HEK293 (cell line): ENCODE measurements around the gene LCNL1.

Experiments
- GLI4 ChIP-seq: fragments of 450-650 bp; formaldehyde crosslinking; IDR thresholded peaks from 2 replicates; pipeline ENCODE4 v1.5.1; 2016; ENCODE audit warnings: missing biosample characterization, missing genetic modification characterization
- GLIS2 ChIP-seq: fragments of 450-650 bp; formaldehyde crosslinking; IDR thresholded peaks from 2 replicates; pipeline ENCODE4 v1.5.1; 2016; ENCODE audit warnings: missing biosample characterization, missing genetic modification characterization
- HOXA7 ChIP-seq: sonication (generic); formaldehyde crosslinking; IDR thresholded peaks from 2 replicates; pipeline ENCODE4 v1.8.1; 2022; ENCODE audit warnings: missing genetic modification reagents, borderline replicate concordance
- HOXD13 ChIP-seq: sonication (generic); formaldehyde crosslinking; IDR thresholded peaks from 2 replicates; pipeline ENCODE4 v1.8.0; 2022; ENCODE audit warnings: missing genetic modification reagents, borderline replicate concordance
- KLF9 ChIP-seq: fragments of 450-650 bp; formaldehyde crosslinking; IDR thresholded peaks from 2 replicates; pipeline ENCODE4 v1.5.1; 2016; ENCODE audit warnings: missing biosample characterization, missing genetic modification characterization, low read depth
- OVOL3 ChIP-seq: fragments of 450-650 bp; formaldehyde crosslinking; IDR thresholded peaks from 2 replicates; pipeline ENCODE4 v1.5.1; 2016; ENCODE audit warnings: missing biosample characterization, missing genetic modification characterization
- ZEB2 ChIP-seq: fragments of 450-650 bp; formaldehyde crosslinking; IDR thresholded peaks from 2 replicates; pipeline ENCODE4 v1.5.1; 2016; ENCODE audit warnings: missing biosample characterization, missing genetic modification characterization
- ZFP69B ChIP-seq: fragments of 450-650 bp; formaldehyde crosslinking; IDR thresholded peaks from 2 replicates; pipeline ENCODE4 v1.5.1; 2016; ENCODE audit warnings: missing biosample characterization, missing genetic modification characterization
- ZIC2 ChIP-seq: fragments of 450-650 bp; formaldehyde crosslinking; IDR thresholded peaks from 2 replicates; pipeline ENCODE4 v1.5.1; 2016; ENCODE audit warnings: missing biosample characterization, missing genetic modification characterization
- ZNF121 ChIP-seq: fragments of 450-650 bp; formaldehyde crosslinking; IDR thresholded peaks from 2 replicates; pipeline ENCODE4 v1.5.1; 2016; ENCODE audit warnings: missing biosample characterization, missing genetic modification characterization
- ZNF140 ChIP-seq: fragments of 450-650 bp; formaldehyde crosslinking; IDR thresholded peaks from 2 replicates; pipeline ENCODE4 v1.5.1; 2016; ENCODE audit warnings: missing biosample characterization, missing genetic modification characterization
- ZNF184 ChIP-seq: fragments of 450-650 bp; IDR thresholded peaks from 2 replicates; pipeline ENCODE4 v1.5.1; 2018; ENCODE audit warnings: missing biosample characterization, mild to moderate bottlenecking, missing genetic modification characterization
- ZNF2 ChIP-seq: fragments of 450-650 bp; formaldehyde crosslinking; IDR thresholded peaks from 2 replicates; pipeline ENCODE4 v1.5.1; 2016; ENCODE audit warnings: missing biosample characterization, missing genetic modification characterization
- ZNF394 ChIP-seq: fragments of 450-650 bp; formaldehyde crosslinking; IDR thresholded peaks from 2 replicates; pipeline ENCODE4 v1.5.1; 2016; ENCODE audit warnings: missing biosample characterization, missing genetic modification characterization, mild to moderate bottlenecking, moderate library complexity, borderline replicate concordance
- ZNF416 ChIP-seq: fragments of 450-650 bp; formaldehyde crosslinking; IDR thresholded peaks from 2 replicates; pipeline ENCODE4 v1.5.1; 2016; ENCODE audit warnings: missing biosample characterization, missing genetic modification characterization
- ZNF529 ChIP-seq: fragments of 450-650 bp; formaldehyde crosslinking; IDR thresholded peaks from 2 replicates; pipeline ENCODE4 v1.5.1; 2017; ENCODE audit warnings: missing genetic modification characterization, missing biosample characterization; ENCODE audit not compliant: insufficient replicate concordance
- ZNF654 ChIP-seq: fragments of 450-650 bp; formaldehyde crosslinking; IDR thresholded peaks from 2 replicates; pipeline ENCODE4 v1.5.1; 2016; ENCODE audit warnings: low read depth, missing biosample characterization, missing genetic modification characterization
- ZNF658 ChIP-seq: fragments of 450-650 bp; formaldehyde crosslinking; IDR thresholded peaks from 2 replicates; pipeline ENCODE4; 2016; ENCODE audit warnings: missing biosample characterization, missing genetic modification characterization
- ZNF76 ChIP-seq: fragments of 450-650 bp; formaldehyde crosslinking; IDR thresholded peaks from 2 replicates; pipeline ENCODE4; 2016; ENCODE audit warnings: low read depth, missing biosample characterization, missing genetic modification characterization, borderline replicate concordance
- ZNF785 ChIP-seq: fragments of 450-650 bp; formaldehyde crosslinking; IDR thresholded peaks from 2 replicates; pipeline ENCODE4 v1.5.1; 2016; ENCODE audit warnings: missing biosample characterization, missing genetic modification characterization
- ZNF843 ChIP-seq: fragments of 450-650 bp; formaldehyde crosslinking; IDR thresholded peaks from 2 replicates; pipeline ENCODE4 v1.5.1; 2016; ENCODE audit warnings: missing biosample characterization, missing genetic modification characterization
- ZSCAN23 ChIP-seq: fragments of 450-650 bp; formaldehyde crosslinking; IDR thresholded peaks from 2 replicates; pipeline ENCODE4 v1.5.1; 2016; ENCODE audit warnings: missing biosample characterization, missing genetic modification characterization
- ZXDB ChIP-seq: fragments of 450-650 bp; formaldehyde crosslinking; IDR thresholded peaks from 2 replicates; pipeline ENCODE4 v1.5.1; 2016; ENCODE audit warnings: missing biosample characterization, missing genetic modification characterization
- TF ChIP-seq, protein P1 (sequence below): fragments of 450-650 bp; formaldehyde crosslinking; IDR thresholded peaks from 2 replicates; pipeline ENCODE4 v1.5.1; 2016; ENCODE audit warnings: missing biosample characterization, missing genetic modification characterization
- TF ChIP-seq, protein P2 (sequence below): fragments of 450-650 bp; formaldehyde crosslinking; IDR thresholded peaks from 2 replicates; pipeline ENCODE4 v1.5.1; 2016; ENCODE audit warnings: missing biosample characterization, missing genetic modification characterization
- TF ChIP-seq, protein P3 (sequence below): fragments of 450-650 bp; formaldehyde crosslinking; IDR thresholded peaks from 2 replicates; pipeline ENCODE4 v1.5.1; 2016; ENCODE audit warnings: missing biosample characterization, missing genetic modification characterization
- TF ChIP-seq, protein P4 (sequence below): fragments of 450-650 bp; formaldehyde crosslinking; IDR thresholded peaks from 2 replicates; pipeline ENCODE4 v1.5.1; 2017; ENCODE audit warnings: missing biosample characterization, mild to moderate bottlenecking, missing genetic modification characterization, moderate library complexity
- TF ChIP-seq, protein P5 (sequence below): fragments of 450-650 bp; formaldehyde crosslinking; IDR thresholded peaks from 2 replicates; pipeline ENCODE4 v1.5.1; 2016; ENCODE audit warnings: missing biosample characterization, missing genetic modification characterization, low read depth
- TF ChIP-seq, protein P6 (sequence below): fragments of 450-650 bp; formaldehyde crosslinking; optimal IDR thresholded peaks from 2 replicates; pipeline ENCODE3; 2016; ENCODE audit warnings: missing biosample characterization, mild to moderate bottlenecking, missing genetic modification characterization

Gene LCNL1

DNA sequence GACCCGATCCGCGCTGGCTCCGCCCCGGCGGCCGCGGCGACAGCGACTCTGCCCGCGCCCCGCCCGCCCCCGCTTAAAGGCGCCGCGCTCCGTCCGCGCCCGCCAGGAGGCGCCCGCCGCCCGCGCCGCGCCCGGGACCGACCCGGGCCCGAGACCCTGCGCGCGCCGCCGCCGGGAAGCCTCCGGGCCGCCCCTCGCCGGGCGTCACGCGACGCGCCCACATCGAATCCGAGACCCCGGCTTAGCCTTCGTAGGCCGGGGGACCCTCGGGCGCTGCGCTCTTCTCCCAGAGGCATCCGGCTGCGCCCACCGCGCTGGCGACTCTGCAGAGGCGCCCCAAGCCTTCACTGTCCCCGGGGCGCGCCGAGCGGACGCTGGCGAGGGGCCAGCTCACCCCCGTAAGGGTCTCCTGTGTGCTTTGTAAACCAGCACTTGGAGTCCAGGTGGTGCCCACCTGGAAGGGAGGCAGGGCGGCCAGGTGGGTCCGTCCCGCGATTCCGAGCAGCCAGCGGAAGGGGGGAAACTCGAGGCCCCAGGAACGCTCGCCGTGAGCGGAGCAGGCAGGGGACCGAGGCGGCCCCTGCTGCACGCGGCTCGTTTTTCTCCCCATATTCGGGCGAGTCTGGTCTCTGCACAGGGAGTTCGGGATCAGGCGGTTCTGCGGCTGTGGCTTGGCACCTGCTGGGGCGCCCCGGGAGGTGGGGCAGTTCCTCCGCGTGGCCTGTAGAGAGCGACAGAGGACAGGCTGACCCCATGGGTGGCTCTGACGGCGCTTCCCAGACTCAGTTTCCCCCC, 45.7 kb downstream of the LCNL1 start (continued):
- TF ChIP-seq ZEB2 (peak; percentile 92), HOXD13 (CRISPR knock-in tag) (no peak), ZXDB (tag by site-specific recombination) (peak; percentile 77), ZIC2 (tag by site-specific recombination) (peak; percentile 91), ZNF140 (tag by site-specific recombination) (no peak), ZNF658 (tag by site-specific recombination) (no peak), ZNF529 (tag by site-specific recombination) (no peak), OVOL3 (tag by site-specific recombination) (no peak), ZSCAN23 (tag by site-specific recombination) (0 out of 2 replicates have a peak, but pooled peaks have one; percentile 38), GLIS2 (tag by site-specific recombination) (peak; percentile 81), GLI4 (tag by site-specific recombination) (no peak), KLF9 (tag by site-specific recombination) (peak; percentile 45; the same call in 1 of the 2 replicates), ZFP69B (0 out of 2 replicates have a peak, but pooled peaks have one; percentile 38), ZNF843 (no peak), ZNF654 (peak; percentile 48; the same call in 1 of the 2 replicates), ZNF785 (tag by site-specific recombination) (no peak), ZNF2 (tag by site-specific recombination) (peak; percentile 48; the same call in 1 of the 2 replicates), ZNF121 (tag by site-specific recombination) (no peak), ZNF416 (no peak), ZNF394 (tag by site-specific recombination) (no peak), ZNF184 (tag by site-specific recombination) (no peak), HOXA7 (CRISPR knock-in tag) (no peak), ZNF76 (tag by site-specific recombination) (0 out of 2 replicates have a peak, but pooled peaks have one; percentile 9)
- TF ChIP-seq, protein P1, sequence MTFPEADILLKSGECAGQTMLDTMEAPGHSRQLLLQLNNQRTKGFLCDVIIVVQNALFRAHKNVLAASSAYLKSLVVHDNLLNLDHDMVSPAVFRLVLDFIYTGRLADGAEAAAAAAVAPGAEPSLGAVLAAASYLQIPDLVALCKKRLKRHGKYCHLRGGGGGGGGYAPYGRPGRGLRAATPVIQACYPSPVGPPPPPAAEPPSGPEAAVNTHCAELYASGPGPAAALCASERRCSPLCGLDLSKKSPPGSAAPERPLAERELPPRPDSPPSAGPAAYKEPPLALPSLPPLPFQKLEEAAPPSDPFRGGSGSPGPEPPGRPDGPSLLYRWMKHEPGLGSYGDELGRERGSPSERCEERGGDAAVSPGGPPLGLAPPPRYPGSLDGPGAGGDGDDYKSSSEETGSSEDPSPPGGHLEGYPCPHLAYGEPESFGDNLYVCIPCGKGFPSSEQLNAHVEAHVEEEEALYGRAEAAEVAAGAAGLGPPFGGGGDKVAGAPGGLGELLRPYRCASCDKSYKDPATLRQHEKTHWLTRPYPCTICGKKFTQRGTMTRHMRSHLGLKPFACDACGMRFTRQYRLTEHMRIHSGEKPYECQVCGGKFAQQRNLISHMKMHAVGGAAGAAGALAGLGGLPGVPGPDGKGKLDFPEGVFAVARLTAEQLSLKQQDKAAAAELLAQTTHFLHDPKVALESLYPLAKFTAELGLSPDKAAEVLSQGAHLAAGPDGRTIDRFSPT = peak; percentile 29
- TF ChIP-seq, protein P2, sequence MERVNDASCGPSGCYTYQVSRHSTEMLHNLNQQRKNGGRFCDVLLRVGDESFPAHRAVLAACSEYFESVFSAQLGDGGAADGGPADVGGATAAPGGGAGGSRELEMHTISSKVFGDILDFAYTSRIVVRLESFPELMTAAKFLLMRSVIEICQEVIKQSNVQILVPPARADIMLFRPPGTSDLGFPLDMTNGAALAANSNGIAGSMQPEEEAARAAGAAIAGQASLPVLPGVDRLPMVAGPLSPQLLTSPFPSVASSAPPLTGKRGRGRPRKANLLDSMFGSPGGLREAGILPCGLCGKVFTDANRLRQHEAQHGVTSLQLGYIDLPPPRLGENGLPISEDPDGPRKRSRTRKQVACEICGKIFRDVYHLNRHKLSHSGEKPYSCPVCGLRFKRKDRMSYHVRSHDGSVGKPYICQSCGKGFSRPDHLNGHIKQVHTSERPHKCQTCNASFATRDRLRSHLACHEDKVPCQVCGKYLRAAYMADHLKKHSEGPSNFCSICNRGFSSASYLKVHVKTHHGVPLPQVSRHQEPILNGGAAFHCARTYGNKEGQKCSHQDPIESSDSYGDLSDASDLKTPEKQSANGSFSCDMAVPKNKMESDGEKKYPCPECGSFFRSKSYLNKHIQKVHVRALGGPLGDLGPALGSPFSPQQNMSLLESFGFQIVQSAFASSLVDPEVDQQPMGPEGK = peak; percentile 84
- TF ChIP-seq, protein P3, sequence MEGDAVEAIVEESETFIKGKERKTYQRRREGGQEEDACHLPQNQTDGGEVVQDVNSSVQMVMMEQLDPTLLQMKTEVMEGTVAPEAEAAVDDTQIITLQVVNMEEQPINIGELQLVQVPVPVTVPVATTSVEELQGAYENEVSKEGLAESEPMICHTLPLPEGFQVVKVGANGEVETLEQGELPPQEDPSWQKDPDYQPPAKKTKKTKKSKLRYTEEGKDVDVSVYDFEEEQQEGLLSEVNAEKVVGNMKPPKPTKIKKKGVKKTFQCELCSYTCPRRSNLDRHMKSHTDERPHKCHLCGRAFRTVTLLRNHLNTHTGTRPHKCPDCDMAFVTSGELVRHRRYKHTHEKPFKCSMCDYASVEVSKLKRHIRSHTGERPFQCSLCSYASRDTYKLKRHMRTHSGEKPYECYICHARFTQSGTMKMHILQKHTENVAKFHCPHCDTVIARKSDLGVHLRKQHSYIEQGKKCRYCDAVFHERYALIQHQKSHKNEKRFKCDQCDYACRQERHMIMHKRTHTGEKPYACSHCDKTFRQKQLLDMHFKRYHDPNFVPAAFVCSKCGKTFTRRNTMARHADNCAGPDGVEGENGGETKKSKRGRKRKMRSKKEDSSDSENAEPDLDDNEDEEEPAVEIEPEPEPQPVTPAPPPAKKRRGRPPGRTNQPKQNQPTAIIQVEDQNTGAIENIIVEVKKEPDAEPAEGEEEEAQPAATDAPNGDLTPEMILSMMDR (tag by site-specific recombination) = peak; percentile 57
- TF ChIP-seq, protein P4, sequence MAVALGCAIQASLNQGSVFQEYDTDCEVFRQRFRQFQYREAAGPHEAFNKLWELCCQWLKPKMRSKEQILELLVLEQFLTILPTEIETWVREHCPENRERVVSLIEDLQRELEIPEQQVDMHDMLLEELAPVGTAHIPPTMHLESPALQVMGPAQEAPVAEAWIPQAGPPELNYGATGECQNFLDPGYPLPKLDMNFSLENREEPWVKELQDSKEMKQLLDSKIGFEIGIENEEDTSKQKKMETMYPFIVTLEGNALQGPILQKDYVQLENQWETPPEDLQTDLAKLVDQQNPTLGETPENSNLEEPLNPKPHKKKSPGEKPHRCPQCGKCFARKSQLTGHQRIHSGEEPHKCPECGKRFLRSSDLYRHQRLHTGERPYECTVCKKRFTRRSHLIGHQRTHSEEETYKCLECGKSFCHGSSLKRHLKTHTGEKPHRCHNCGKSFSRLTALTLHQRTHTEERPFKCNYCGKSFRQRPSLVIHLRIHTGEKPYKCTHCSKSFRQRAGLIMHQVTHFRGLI = peak; percentile 25; the same call in 1 of the 2 replicates
- TF ChIP-seq, protein P5, sequence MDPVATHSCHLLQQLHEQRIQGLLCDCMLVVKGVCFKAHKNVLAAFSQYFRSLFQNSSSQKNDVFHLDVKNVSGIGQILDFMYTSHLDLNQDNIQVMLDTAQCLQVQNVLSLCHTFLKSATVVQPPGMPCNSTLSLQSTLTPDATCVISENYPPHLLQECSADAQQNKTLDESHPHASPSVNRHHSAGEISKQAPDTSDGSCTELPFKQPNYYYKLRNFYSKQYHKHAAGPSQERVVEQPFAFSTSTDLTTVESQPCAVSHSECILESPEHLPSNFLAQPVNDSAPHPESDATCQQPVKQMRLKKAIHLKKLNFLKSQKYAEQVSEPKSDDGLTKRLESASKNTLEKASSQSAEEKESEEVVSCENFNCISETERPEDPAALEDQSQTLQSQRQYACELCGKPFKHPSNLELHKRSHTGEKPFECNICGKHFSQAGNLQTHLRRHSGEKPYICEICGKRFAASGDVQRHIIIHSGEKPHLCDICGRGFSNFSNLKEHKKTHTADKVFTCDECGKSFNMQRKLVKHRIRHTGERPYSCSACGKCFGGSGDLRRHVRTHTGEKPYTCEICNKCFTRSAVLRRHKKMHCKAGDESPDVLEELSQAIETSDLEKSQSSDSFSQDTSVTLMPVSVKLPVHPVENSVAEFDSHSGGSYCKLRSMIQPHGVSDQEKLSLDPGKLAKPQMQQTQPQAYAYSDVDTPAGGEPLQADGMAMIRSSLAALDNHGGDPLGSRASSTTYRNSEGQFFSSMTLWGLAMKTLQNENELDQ (tag by site-specific recombination) = no peak
- TF ChIP-seq, protein P6, sequence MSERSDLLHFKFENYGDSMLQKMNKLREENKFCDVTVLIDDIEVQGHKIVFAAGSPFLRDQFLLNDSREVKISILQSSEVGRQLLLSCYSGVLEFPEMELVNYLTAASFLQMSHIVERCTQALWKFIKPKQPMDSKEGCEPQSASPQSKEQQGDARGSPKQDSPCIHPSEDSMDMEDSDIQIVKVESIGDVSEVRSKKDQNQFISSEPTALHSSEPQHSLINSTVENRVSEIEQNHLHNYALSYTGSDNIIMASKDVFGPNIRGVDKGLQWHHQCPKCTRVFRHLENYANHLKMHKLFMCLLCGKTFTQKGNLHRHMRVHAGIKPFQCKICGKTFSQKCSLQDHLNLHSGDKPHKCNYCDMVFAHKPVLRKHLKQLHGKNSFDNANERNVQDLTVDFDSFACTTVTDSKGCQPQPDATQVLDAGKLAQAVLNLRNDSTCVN = peak; percentile 67
